IMR-90 (cell line): Measurements from ENCODE around the gene HPF1. TPM values are rescaled to one million over a fixed set of nuclear protein-coding genes. Genes with fewer than 3 reads are reported as not detected.

ENCODE experiments used
- ATAC-seq: fragments of 200-7000 bp; cut with Tn5 transposase; 2 replicates; pipeline ENCODE4 v1.9.1; 2020; ENCODE audit warnings: low read depth, mild to moderate bottlenecking, moderate library complexity
- BruUV-seq: library from RNA; stranded (reverse); fragments of 400-500 nt; replicated peaks from 2 replicates; lab custom pipeline; 2021; lab: Mats Ljungman, UMichigan
- CTCF ChIA-PET: fragments of 300-600 bp; formaldehyde crosslinking; extraction: SDS; loops from one replicate; lab custom pipeline; 2021; ENCODE audit warnings: antibody characterized with exemption; lab: Yijun Ruan, JAX
- POLR2A ChIA-PET: fragments of 300-600 bp; sonication (Branson Sonifier 250); formaldehyde crosslinking; loops from one replicate; lab custom pipeline; 2022; ENCODE audit warnings: antibody characterized with exemption; ENCODE audit not compliant: unreplicated experiment; lab: Charles Lee
- DNase-seq: peaks from one replicate; pipeline ENCODE4 v3.0.0; 2013
- H2AFZ ChIP-seq: replicated peaks from 2 replicates; pipeline ENCODE3; 2013; ENCODE audit warnings: low read length, mild to moderate bottlenecking; ENCODE audit not compliant: poor library complexity
- H2AK5ac ChIP-seq: 2 replicates; pipeline ENCODE4 v1.6.1; 2013; ENCODE audit warnings: low read depth, low read length, inconsistent platforms
- H2AK9ac ChIP-seq: replicated peaks from 2 replicates; pipeline ENCODE3; 2013; ENCODE audit warnings: mild to moderate bottlenecking, low read depth, low read length, moderate library complexity; ENCODE audit not compliant: poor library complexity
- H2BK120ac ChIP-seq: 2 replicates; pipeline ENCODE4 v1.6.1; 2013; ENCODE audit warnings: low read depth, low read length, inconsistent platforms
- H2BK15ac ChIP-seq: 3 replicates; pipeline ENCODE4 v1.6.1; 2013; ENCODE audit warnings: low read depth, low read length, inconsistent platforms
- H2BK20ac ChIP-seq: 2 replicates; pipeline ENCODE4 v1.6.1; 2013; ENCODE audit warnings: low read depth, mild to moderate bottlenecking, inconsistent platforms, low read length, moderate library complexity
- H2BK5ac ChIP-seq: 2 replicates; pipeline ENCODE4 v1.6.1; 2013; ENCODE audit warnings: mild to moderate bottlenecking, low read depth, low read length, inconsistent platforms; ENCODE audit not compliant: poor library complexity, severe bottlenecking
- H3K14ac ChIP-seq: replicated peaks from 2 replicates; pipeline ENCODE4 v1.6.1; 2013; ENCODE audit warnings: low read depth, low read length, inconsistent platforms
- H3K18ac ChIP-seq: 2 replicates; pipeline ENCODE4 v1.6.1; 2013; ENCODE audit warnings: low read depth, low read length, control low read depth
- H3K23ac ChIP-seq: 2 replicates; pipeline ENCODE4 v1.6.1; 2013; ENCODE audit warnings: low read depth, low read length, inconsistent platforms
- H3K27ac ChIP-seq: 2 replicates; pipeline ENCODE4 v1.5.1; 2013; ENCODE audit warnings: mild to moderate bottlenecking, control low read depth, low read length; ENCODE audit not compliant: insufficient read depth
- H3K27me3 ChIP-seq: 2 replicates; pipeline ENCODE4 v1.6.1; 2013; ENCODE audit warnings: low read length; ENCODE audit not compliant: control insufficient read depth, insufficient read depth
- H3K36me3 ChIP-seq: 2 replicates; pipeline ENCODE4 v1.6.1; 2013; ENCODE audit warnings: low read length, mixed read lengths; ENCODE audit not compliant: control insufficient read depth, insufficient read depth
- H3K4ac ChIP-seq: 2 replicates; pipeline ENCODE4 v1.6.1; 2013; ENCODE audit warnings: low read depth, low read length, inconsistent platforms
- H3K4me1 ChIP-seq: 2 replicates; pipeline ENCODE4 v1.6.1; 2013; ENCODE audit warnings: low read length, mixed read lengths; ENCODE audit not compliant: control insufficient read depth, insufficient read depth
- H3K4me2 ChIP-seq: 2 replicates; pipeline ENCODE4 v1.6.1; 2013; ENCODE audit warnings: low read depth, mild to moderate bottlenecking, control low read depth, low read length, moderate library complexity
- H3K4me3 ChIP-seq: 2 replicates; pipeline ENCODE4 v1.5.1; 2013; ENCODE audit warnings: low read depth, mild to moderate bottlenecking, control low read depth, low read length, moderate library complexity; ENCODE audit not compliant: insufficient read depth
- H3K56ac ChIP-seq: 2 replicates; pipeline ENCODE4 v1.6.1; 2013; ENCODE audit warnings: low read length, inconsistent platforms; ENCODE audit not compliant: insufficient read depth; ENCODE audit errors: extremely low read depth
- H3K79me1 ChIP-seq, 2 experiments: 2 replicates each; pipeline ENCODE4 v1.6.1; 2013; ENCODE audit warnings: low read length in 2 of 2, inconsistent platforms in 1 of 2, low read depth in 1 of 2
- H3K9ac ChIP-seq: 2 replicates; pipeline ENCODE4 v1.6.1; 2013; ENCODE audit warnings: low read depth, low read length, control low read depth
- H3K9me1 ChIP-seq: 2 replicates; pipeline ENCODE4 v1.6.1; 2013; ENCODE audit warnings: low read length, inconsistent platforms; ENCODE audit not compliant: insufficient read depth
- H3K9me3 ChIP-seq: 2 replicates; pipeline ENCODE4 v1.6.1; 2013; ENCODE audit warnings: low read length; ENCODE audit not compliant: control insufficient read depth, insufficient read depth
- H4K20me1 ChIP-seq: 2 replicates; pipeline ENCODE4 v1.6.1; 2013; ENCODE audit warnings: low read length, inconsistent platforms; ENCODE audit not compliant: insufficient read depth
- H4K5ac ChIP-seq: 2 replicates; pipeline ENCODE4 v1.6.1; 2013; ENCODE audit warnings: mild to moderate bottlenecking, low read depth, low read length, control low read depth
- H4K8ac ChIP-seq, 2 experiments: 2 replicates each; pipeline ENCODE4 v1.6.1; 2013; ENCODE audit warnings: low read depth in 2 of 2, low read length in 2 of 2, control low read depth in 1 of 2, inconsistent platforms in 1 of 2
- H4K91ac ChIP-seq: 2 replicates; pipeline ENCODE4 v1.6.1; 2013; ENCODE audit warnings: low read depth, low read length, inconsistent platforms; ENCODE audit not compliant: insufficient read depth
- BHLHE40 ChIP-seq: fragments of 150-350 bp; IDR thresholded peaks from 2 replicates; pipeline ENCODE4 v1.6.1; 2016; ENCODE audit warnings: mild to moderate bottlenecking, low read depth, low read length
- CEBPB ChIP-seq: IDR thresholded peaks from 2 replicates; pipeline ENCODE4 v1.6.1; 2012; ENCODE audit warnings: low read depth, low read length, improper control_type of control experiment
- CHD1 ChIP-seq: IDR thresholded peaks from 2 replicates; pipeline ENCODE4 v1.6.1; 2012; ENCODE audit warnings: low read depth, low read length, improper control_type of control experiment
- CTCF ChIP-seq: conservative IDR thresholded peaks from 2 replicates; pipeline ENCODE4 v1.5.1; 2012; ENCODE audit warnings: mild to moderate bottlenecking, low read depth, low read length, improper control_type of control experiment
- ELK1 ChIP-seq: fragments of 150-350 bp; IDR thresholded peaks from 2 replicates; pipeline ENCODE4 v1.6.1; 2016; ENCODE audit warnings: low read depth, mild to moderate bottlenecking, low read length, moderate library complexity, borderline replicate concordance
- FOS ChIP-seq: fragments of 150-350 bp; IDR thresholded peaks from 2 replicates; pipeline ENCODE4 v1.6.1; 2016; ENCODE audit warnings: low read depth, low read length
- MAFK ChIP-seq: IDR thresholded peaks from 2 replicates; pipeline ENCODE4 v1.6.1; 2012; ENCODE audit warnings: low read depth, low read length, improper control_type of control experiment
- MAZ ChIP-seq: IDR thresholded peaks from 2 replicates; pipeline ENCODE4 v1.6.1; 2012; ENCODE audit warnings: low read depth, mild to moderate bottlenecking, low read length, improper control_type of control experiment, moderate library complexity, borderline replicate concordance
- MXI1 ChIP-seq: IDR thresholded peaks from 2 replicates; pipeline ENCODE4 v1.6.1; 2012; ENCODE audit warnings: low read depth, mild to moderate bottlenecking, low read length, moderate library complexity, borderline replicate concordance
- NFE2L2 ChIP-seq: fragments of 150-350 bp; IDR thresholded peaks from 2 replicates; pipeline ENCODE4 v1.6.1; 2016; ENCODE audit warnings: low read depth, mild to moderate bottlenecking, low read length
- POLR2A ChIP-seq: IDR thresholded peaks from 2 replicates; pipeline ENCODE4 v1.6.1; 2012; ENCODE audit warnings: mild to moderate bottlenecking, low read depth, low read length
- RAD21 ChIP-seq: IDR thresholded peaks from 2 replicates; pipeline ENCODE4 v1.6.1; 2012; ENCODE audit warnings: low read length, improper control_type of control experiment
- RCOR1 ChIP-seq: IDR thresholded peaks from 2 replicates; pipeline ENCODE4 v1.6.1; 2012; ENCODE audit warnings: mild to moderate bottlenecking, low read length, improper control_type of control experiment; ENCODE audit not compliant: insufficient replicate concordance
- RFX5 ChIP-seq: IDR thresholded peaks from 2 replicates; pipeline ENCODE4 v1.8.0; 2012; ENCODE audit warnings: low read depth, mild to moderate bottlenecking, low read length, moderate library complexity
- SMC3 ChIP-seq: fragments of 150-350 bp; IDR thresholded peaks from 2 replicates; pipeline ENCODE4 v1.6.1; 2016; ENCODE audit warnings: low read depth, mild to moderate bottlenecking, antibody characterized with exemption, low read length, moderate library complexity
- USF2 ChIP-seq: fragments of 150-350 bp; IDR thresholded peaks from 2 replicates; pipeline ENCODE4 v1.6.1; 2017; ENCODE audit warnings: mild to moderate bottlenecking, antibody characterized with exemption, low read length, low read depth
- WGBS, 2 experiments: methylation state at CpG; one replicate each; pipeline versions ENCODE4 v1.1.5 to v1.1.7; 2013; ENCODE audit warnings: missing lambda C conversion rate in 2 of 2; ENCODE audit not compliant: insufficient read length in 1 of 2; ENCODE audit errors: extremely low coverage in 2 of 2; 5-methylcytosine and 5-hydroxymethylcytosine counted together
- dilution Hi-C: fragments of 300-500 bp; cut with HindIII; formaldehyde crosslinking; loops from one replicate; pipeline ENCODE4 v1.14.3; 2018; ENCODE audit warnings: low sequenced_read_pairs; ENCODE audit not compliant: unreplicated experiment
- in situ Hi-C: fragments of 300-500 bp; cut with MboI; formaldehyde crosslinking; loops from 3 replicates; pipeline ENCODE4 v1.14.3; 2019; ENCODE audit warnings: low sequenced_read_pairs, inconsistent platforms, mixed read lengths
- intact Hi-C: fragments of 100-400 bp; cut with micrococcal nuclease; formaldehyde crosslinking; loops from 2 replicates; pipeline ENCODE4 v1.10.0; 2022
- polyA plus RNA-seq, 3 experiments: library from polyadenylated mRNA; depleted of rRNA; stranded (reverse); fragments of >200 nt; gene quantifications; 2 replicates each; pipeline ENCODE4 v1.2.3, GENCODE V29; 2012; ENCODE audit warnings: low replicate concordance in 1 of 3
- total RNA-seq: library from RNA; depleted of rRNA; stranded (reverse); fragments of >200 nt; gene quantifications from 2 replicates; pipeline ENCODE4 v1.2.3, GENCODE V29; 2012

HPF1 gene
- total and polyA plus RNA-seq, 2 of the 4 experiments (the other 2 are of a cell fraction): 15.2 to 24.9 TPM

GRCh38 chr4:169795585-169795984, 37.8 kb upstream of the HPF1 start:
- no peak overlapping the region for H4K5ac ChIP-seq
- no peaks in the 10 kb centered on the region for H3K36me3 ChIP-seq
- H2BK15ac ChIP-seq: no peak overlapping the region
- no peaks in the 10 kb centered on the region for H4K20me1 ChIP-seq
- no peak overlapping the region for H2BK20ac ChIP-seq
- CTCF ChIA-PET: no interaction called here
- no peak overlapping the region for H3K18ac ChIP-seq
- no peak overlapping the region for H3K14ac ChIP-seq
- BruUV-seq: no TSS peak
- no peak overlapping the region for H2BK120ac ChIP-seq
- POLR2A ChIA-PET: no interaction called here
- H4K8ac ChIP-seq: no peak overlapping the region
- no peak for ATAC-seq
- H3K4me1 ChIP-seq: no peaks in the 10 kb centered on the region
- H3K27ac ChIP-seq: no peak overlapping the region
- H2AK9ac ChIP-seq: no peak overlapping the region
- no CpG with 5 or more reads among the region's 4 CpGs for WGBS, 2 experiments
- in situ Hi-C loops: no loop called here
- H2AFZ ChIP-seq: no peak overlapping the region
- H3K9ac ChIP-seq: no peak overlapping the region
- H3K23ac ChIP-seq: no peak overlapping the region
- H3K27me3 ChIP-seq: peaks cover 3% of the 10 kb centered on the region
- H3K79me1 ChIP-seq: no peaks in the 10 kb centered on the region
- no peak overlapping the region for H3K4me2 ChIP-seq
- H3K9me3 ChIP-seq: no peaks in the 10 kb centered on the region
- H2AK5ac ChIP-seq: no peak overlapping the region
- H3K4me3 ChIP-seq: no peak overlapping the region
- no peak overlapping the region for H3K4ac ChIP-seq
- H4K91ac ChIP-seq: no peak overlapping the region
- H2BK5ac ChIP-seq: no peak overlapping the region
- dilution Hi-C loops: no loop called here
- H3K56ac ChIP-seq: no peak overlapping the region
- DNase-seq: no peak
- intact Hi-C loops: no loop called here
- H3K9me1 ChIP-seq: no peaks in the 10 kb centered on the region
- TF ChIP-seq RFX5 (no peak), MAZ (no peak), CTCF (no peak), CHD1 (no peak), SMC3 (no peak), ELK1 (no peak), MAFK (no peak), FOS (no peak), RAD21 (no peak), BHLHE40 (no peak), RCOR1 (no peak), CEBPB (no peak), NFE2L2 (no peak), POLR2A (no peak), MXI1 (no peak), USF2 (no peak)
